GM12865 (cell line): ENCODE data around the gene PTPRJ.

Experiments
- DNase-seq: peaks from one replicate; pipeline ENCODE4 v3.0.0; 2010; ENCODE audit warnings: low read depth
- H3K4me3 ChIP-seq: 2 replicates; pipeline ENCODE4 v1.5.1; 2011; ENCODE audit warnings: mild to moderate bottlenecking, low read depth, low read length, control low read depth
- CTCF ChIP-seq: IDR thresholded peaks from 2 replicates; pipeline ENCODE4 v1.5.1; 2011; ENCODE audit warnings: low read length, control low read depth, low read depth, inconsistent platforms; ENCODE audit not compliant: insufficient read depth; ENCODE audit errors: missing control alignments

Gene PTPRJ

DNA sequence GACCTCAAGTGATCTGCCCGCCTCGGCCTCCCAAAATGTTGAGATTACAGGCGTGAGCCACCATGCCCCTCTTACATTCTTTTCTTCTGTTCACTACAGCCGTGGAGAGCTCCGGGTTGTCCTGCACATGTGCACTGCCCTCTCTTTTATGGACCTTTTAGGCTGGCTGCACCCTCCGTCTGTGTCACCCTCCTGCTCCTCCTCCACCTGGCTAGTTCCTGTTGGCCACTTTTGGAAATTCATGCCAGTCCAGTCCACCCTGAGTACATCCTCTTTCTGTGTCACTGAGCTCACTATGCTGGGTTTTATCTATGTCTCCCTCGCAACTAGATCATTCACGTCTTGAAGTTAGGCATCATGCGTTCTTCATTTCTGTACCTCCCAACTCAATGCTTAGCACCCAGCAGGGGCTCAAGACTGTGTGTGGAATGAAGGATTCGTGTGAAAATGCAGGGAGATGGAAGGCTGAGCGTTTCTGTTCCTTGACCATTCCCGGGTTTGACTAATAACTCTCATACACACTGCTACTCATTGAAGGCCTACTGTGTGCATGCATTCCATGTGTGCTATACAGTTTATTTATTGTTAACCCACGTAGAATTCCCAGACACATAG, 60.6 kb downstream of the PTPRJ start:
- no peak overlapping the region for H3K4me3 ChIP-seq
- TF ChIP-seq CTCF = no peak
- no peak for DNase-seq

GRCh38 chr11:48041877-48042695, 61.7 kb downstream of the PTPRJ start:
- no peak for DNase-seq
- no peak for TF ChIP-seq CTCF
- no peak overlapping the region for H3K4me3 ChIP-seq

- peak; percentile 38 for DNase-seq
- no peak overlapping the region for H3K4me3 ChIP-seq
- TF ChIP-seq CTCF = no peak
These were observed 63.0 kb downstream of the PTPRJ start for GRCh38 chr11:48043111-48043990.

GRCh38 chr11:48043991-48044512, 63.7 kb downstream of the PTPRJ start:
- no peak overlapping the region for H3K4me3 ChIP-seq
- TF ChIP-seq CTCF = no peak
- DNase-seq = no peak

GRCh38 chr11:48044577-48044976, 64.2 kb downstream of the PTPRJ start:
- no peak for TF ChIP-seq CTCF
- H3K4me3 ChIP-seq = no peak overlapping the region
- no peak for DNase-seq

GRCh38 chr11:48045536-48045935, 65.2 kb downstream of the PTPRJ start:
- H3K4me3 ChIP-seq = no peak overlapping the region
- no peak for TF ChIP-seq CTCF
- no peak for DNase-seq
